ENCODE results near the gene PITHD1. TPM values are rescaled to one million over a fixed set of nuclear protein-coding genes. Genes with fewer than 3 reads are reported as not detected.
"Not testable (repeated sequence)": the region's sequence is repeated elsewhere in the genome, so short reads cannot be mapped to it uniquely, and the experiment has no call there.

Gene PITHD1, protein sequence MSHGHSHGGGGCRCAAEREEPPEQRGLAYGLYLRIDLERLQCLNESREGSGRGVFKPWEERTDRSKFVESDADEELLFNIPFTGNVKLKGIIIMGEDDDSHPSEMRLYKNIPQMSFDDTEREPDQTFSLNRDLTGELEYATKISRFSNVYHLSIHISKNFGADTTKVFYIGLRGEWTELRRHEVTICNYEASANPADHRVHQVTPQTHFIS
- total RNA-seq = 10 to 100 TPM; 53.1 to 64.1 TPM

DNA sequence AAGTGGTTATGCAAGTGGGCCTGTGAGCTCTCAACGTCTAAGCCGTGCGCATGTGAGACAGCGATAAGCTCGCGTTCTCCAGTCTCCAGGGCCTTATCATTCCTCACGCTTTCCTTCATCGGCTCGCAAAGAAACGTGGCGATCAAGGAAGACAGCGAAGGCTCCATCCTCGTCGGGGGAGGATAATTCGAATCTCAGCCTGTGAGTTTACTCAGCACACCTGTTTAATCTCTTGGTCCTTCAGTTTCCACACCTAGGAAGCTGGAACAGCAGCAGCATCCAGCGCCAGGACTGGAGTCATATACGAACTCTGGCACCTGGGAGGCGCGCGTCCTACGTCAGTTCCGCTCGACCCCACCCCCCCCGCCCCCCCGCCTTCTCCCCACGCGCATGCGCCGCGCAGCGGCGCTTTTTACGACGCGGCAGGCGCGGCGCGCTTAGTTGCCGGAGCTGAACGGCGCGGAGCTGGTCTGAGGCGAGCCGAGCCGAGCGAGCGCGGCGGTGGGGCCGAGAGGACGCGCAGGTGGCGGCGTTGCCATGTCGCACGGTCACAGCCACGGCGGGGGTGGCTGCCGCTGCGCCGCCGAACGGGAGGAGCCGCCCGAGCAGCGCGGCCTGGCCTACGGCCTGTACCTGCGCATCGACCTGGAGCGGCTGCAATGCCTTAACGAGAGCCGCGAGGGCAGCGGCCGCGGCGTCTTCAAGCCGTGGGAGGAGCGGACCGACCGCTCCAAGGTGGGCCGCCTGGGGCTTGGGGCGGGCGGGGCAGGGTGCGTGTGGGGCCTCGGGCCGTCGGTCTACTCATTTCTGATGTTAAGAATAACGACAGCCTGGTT is at the start of gene PITHD1:
PITHD1 (plus strand) TSS at position 440 of the 836 bp plus-strand sequence; CDS start at position 538, 98 bp downstream.
- CTCF ChIA-PET = interaction anchor here (0.5 to 1.7 kb wide), 9 partner anchors 21 to 153 kb away, joined by 3 to 7 read pairs (median 3); no protein-coding TSS in a partner anchor

DNA sequence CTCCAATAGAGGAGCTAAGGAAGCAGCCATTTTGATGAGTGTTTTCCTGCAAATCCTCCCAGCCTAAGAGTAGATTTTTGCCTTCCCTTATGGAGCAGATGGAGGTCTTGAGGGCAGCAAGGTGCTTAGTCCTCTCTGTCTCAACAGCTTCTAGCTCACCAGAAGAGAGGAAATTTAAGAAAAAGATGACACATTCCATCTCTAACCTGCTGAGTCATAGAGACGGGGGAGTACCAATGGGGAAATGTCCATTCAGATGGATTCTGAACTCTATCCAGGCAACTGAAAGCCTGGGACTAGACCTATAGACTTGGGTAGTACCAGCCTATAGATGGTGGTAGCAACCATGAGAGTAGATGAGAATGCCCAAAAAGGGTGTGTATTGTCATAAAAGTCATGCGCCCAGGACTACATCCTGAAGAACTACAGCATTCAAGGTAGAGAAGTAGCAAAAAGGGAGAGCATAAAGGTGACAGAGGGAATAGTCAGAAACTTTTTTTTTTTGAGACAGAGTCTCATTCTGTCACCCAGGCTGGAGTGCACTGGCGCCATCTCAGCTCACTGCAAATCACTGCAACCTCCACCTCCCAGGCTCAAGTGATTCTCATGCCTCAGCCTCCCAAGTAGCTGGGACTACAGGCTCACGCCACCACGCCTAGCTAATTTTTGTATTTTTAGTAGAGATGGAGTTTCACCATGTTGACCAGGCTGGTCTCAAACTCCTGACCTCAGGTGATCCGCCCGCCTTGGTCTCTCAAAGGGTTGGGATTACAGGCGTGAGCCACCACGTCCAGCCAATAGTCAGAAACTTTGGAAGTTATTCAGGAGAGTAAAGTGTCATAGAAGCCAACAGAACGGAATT is 45.6 kb upstream of the PITHD1 start:
- Mint-ChIP-seq H3K36me3 (ENCODE audit: low read depth) (peaks cover 1% of the 10 kb centered on the region), H3K9me3 (ENCODE audit: low read depth) (no peaks in the 10 kb centered on the region), H3K27me3 (no peaks in the 10 kb centered on the region), H3K4me1 (peaks cover 19% of the 10 kb centered on the region), H3K4me3 (no peak overlapping the region), H3K27ac (no peak overlapping the region)
- ATAC-seq = no peak
- POLR2A ChIA-PET = interaction anchor here (0.6 kb wide), 1 partner anchor 61 kb away, joined by 3 read pairs; no protein-coding TSS in a partner anchor
- CTCF ChIA-PET = interaction anchor here (0.8 to 1.3 kb wide), 2 partner anchors 13 to 69 kb away, joined by 3 read pairs; no protein-coding TSS in a partner anchor
- intact Hi-C loops (cut with DNase I, micrococcal nuclease) = no loop called here
- DNase-seq = no peak

More for the DNA sequence above, at the start of gene PITHD1:
- Mint-ChIP-seq H3K4me3 (peak within 1 kb of the TSS; percentile 87), H3K9me3 (ENCODE audit: low read depth) (no peaks in the 10 kb centered on the region), H3K27me3 (no peaks in the 10 kb centered on the region), H3K4me1 (peaks cover 43% of the 10 kb centered on the region), H3K27ac (peak within 1 kb of the TSS; percentile 87), H3K36me3 (ENCODE audit: low read depth) (peaks cover 11% of the 10 kb centered on the region)
- POLR2A ChIA-PET = interaction anchor here (0.6 to 1.8 kb wide), 8 partner anchors 13 to 201 kb away, joined by 3 to 7 read pairs (median 4); partner anchors contain the start of genes HMGCL and LYPLA2
- intact Hi-C loops (cut with DNase I, micrococcal nuclease) = loop anchor here (1.0 to 10.0 kb wide), 9 partner anchors 13 to 617 kb away; partner anchors contain the start of genes LYPLA2 (in 2 of the 2), ELOA (in 1 of the 2), GALE (in 1 of the 2) and HMGCL (in 1 of the 2)
- ATAC-seq = peak; percentile 87
- DNase-seq = peak; percentile 90

DNA sequence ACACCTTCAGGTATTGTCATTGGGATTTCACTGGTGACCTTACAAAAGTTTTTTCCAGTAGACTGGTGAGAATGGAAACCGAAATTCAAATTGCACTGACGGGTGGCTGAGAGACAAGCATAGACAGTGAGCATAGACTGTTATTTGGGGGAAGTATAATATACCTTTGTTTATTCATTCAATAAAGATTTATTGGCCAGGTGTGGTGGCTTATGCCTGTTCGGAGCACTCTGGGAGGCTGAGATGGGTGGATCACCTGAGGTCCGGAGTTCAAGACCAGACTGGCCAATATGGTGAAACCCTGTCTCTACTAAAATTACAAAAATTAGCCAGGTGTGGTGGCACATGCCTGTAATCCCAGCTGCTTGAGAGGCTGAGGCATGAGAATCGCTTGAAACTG is 44.9 kb upstream of the PITHD1 start:
- H3K36me3 Mint-ChIP-seq (ENCODE audit: low read depth); ATAC-seq; POLR2A ChIA-PET; intact Hi-C loops (cut with DNase I, micrococcal nuclease); H3K9me3 Mint-ChIP-seq (ENCODE audit: low read depth); H3K27ac Mint-ChIP-seq; H3K4me3 Mint-ChIP-seq; H3K27me3 Mint-ChIP-seq; DNase-seq: not testable (repeated sequence)
- CTCF ChIA-PET = interaction anchor here (1.3 kb wide), 1 partner anchor 12 kb away, joined by 3 read pairs; no protein-coding TSS in a partner anchor
- H3K4me1 Mint-ChIP-seq = peaks cover 19% of the 10 kb centered on the region

DNA sequence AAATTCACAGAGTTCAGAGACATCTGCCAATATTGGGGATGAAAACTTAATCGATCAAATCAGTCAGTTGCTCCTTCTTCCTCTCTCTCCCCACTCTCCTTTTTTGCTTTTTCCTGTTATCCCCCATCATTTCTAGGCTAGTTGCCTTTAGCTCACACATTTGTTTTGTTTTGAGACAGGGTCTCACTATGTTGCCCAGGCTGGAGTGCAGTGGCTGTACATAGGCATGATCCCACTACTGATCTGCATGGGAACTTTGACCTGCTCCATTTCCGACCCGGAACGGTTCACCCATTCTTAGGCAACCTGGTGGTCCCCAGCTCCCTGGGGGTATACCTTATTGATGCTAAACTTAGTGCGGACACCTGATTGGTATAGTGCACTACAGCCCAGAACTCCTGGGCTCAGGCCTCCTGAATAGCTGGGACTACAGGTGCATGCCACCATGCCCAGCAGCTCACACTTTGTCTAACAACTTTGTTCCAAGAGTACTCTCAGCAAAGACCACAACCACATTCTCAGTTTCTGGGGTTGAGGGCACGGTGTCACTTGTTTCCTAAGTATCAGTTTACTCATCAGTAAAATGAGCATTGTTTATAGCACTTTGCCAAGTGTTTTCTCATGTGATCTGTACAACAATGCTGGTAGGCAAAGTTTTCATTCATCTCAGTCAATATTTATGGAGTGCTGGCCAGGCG is 41.6 kb upstream of the PITHD1 start:
- DNase-seq (peak; percentile 71), ATAC-seq (peak; percentile 84)
- H3K9me3 Mint-ChIP-seq (ENCODE audit: low read depth) = no peaks in the 10 kb centered on the region
- peaks cover 1% of the 10 kb centered on the region for H3K36me3 Mint-ChIP-seq (ENCODE audit: low read depth)
- peaks cover 11% of the 10 kb centered on the region for H3K4me1 Mint-ChIP-seq
- intact Hi-C loops (cut with DNase I, micrococcal nuclease) = no loop called here
- H3K4me3 Mint-ChIP-seq = no peak overlapping the region
- H3K27ac Mint-ChIP-seq = no peak overlapping the region
- ChIA-PET CTCF (interaction anchor here (0.5 to 2.4 kb wide), 7 partner anchors 13 to 238 kb away, joined by 3 to 8 read pairs (median 3); partner anchors contain the start of gene RPL11), POLR2A (interaction anchor here (0.5 kb wide), 1 partner anchor 30 kb away, joined by 3 read pairs; no protein-coding TSS in a partner anchor)
- H3K27me3 Mint-ChIP-seq = no peaks in the 10 kb centered on the region

DNA sequence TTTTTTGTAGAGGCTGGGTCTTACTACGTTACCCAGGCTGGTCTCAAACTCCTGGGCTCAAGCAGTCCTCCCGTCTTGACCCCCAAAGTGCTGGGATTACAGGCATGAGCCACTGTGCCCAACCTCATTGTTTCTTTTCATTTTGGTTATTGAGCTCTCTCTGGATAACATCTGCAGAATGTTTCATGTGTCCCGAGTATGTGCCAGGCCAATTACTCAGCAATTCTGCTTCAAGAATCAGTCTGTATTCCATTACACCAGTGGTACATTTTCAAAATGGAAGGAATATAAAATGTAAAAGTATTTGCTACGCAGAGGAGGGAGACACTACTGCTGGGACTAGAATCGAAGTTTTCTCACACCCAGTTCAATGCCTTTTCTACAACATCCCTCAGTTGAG is 36.6 kb upstream of the PITHD1 start:
- peaks cover 28% of the 10 kb centered on the region for H3K4me1 Mint-ChIP-seq
- no peak overlapping the region for H3K4me3 Mint-ChIP-seq
- ATAC-seq (no peak), DNase-seq (no peak)
- intact Hi-C loops (cut with DNase I, micrococcal nuclease) = loop anchor here (2.0 kb wide), 3 partner anchors 43 to 211 kb away; partner anchors contain the start of genes E2F2 (in 1 of the 2) and ID3 (in 1 of the 2)
- H3K9me3 Mint-ChIP-seq (ENCODE audit: low read depth) = no peaks in the 10 kb centered on the region
- CTCF ChIA-PET = no interaction called here
- no peak overlapping the region for H3K27ac Mint-ChIP-seq
- POLR2A ChIA-PET = interaction anchor here (0.5 to 0.6 kb wide), 2 partner anchors 31 to 43 kb away, joined by 3 to 5 read pairs; no protein-coding TSS in a partner anchor
- peaks cover 14% of the 10 kb centered on the region for H3K36me3 Mint-ChIP-seq (ENCODE audit: low read depth)
- no peaks in the 10 kb centered on the region for H3K27me3 Mint-ChIP-seq

DNA sequence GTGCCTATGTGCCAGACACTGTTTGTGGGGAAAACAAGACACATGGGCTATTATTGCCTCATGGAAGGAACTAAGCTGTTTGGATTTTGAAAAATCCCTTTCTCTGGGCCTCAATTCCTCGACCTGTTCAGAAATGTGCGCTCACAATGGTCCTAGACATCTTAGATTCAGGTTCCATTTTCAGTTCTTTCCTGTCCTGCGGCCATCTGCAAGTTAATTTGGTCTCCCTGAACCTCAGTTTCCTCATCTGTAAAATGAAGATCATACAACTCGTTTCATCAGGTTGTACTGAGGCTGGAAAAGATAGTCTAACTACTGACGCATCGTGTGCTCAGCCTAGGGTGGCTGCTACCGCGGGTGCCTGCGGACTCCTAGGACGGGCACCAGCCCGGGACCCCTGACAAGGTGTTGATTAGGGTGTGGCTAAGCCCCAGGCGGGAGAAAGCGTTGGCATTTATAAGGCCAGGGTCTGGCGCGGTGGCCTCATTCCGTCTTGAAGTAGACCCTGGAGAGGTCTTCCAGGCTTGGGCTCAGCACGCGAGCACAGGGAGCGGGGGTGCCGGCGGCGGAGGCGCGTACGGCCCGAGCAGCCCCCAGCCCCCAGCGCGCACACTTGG is 35.4 kb upstream of the PITHD1 start:
- Mint-ChIP-seq H3K27ac (peak overlapping the region; percentile 89), H3K4me3 (peak overlapping the region; percentile 85), H3K27me3 (no peaks in the 10 kb centered on the region), H3K36me3 (ENCODE audit: low read depth) (peaks cover 18% of the 10 kb centered on the region), H3K4me1 (peaks cover 35% of the 10 kb centered on the region), H3K9me3 (ENCODE audit: low read depth) (no peaks in the 10 kb centered on the region)
- DNase-seq (no peak), ATAC-seq (peak; percentile 52)
- CTCF ChIA-PET = interaction anchor here (0.7 to 4.1 kb wide), 5 partner anchors 9 to 401 kb away, joined by 3 to 23 read pairs (median 3); partner anchors contain the start of gene RPL11
- intact Hi-C loops (cut with DNase I, micrococcal nuclease) = loop anchor here (1.0 to 2.0 kb wide), 12 partner anchors 30 to 374 kb away; partner anchors contain the start of genes ASAP3 (in 1 of the 2), E2F2 (in 1 of the 2), FUCA1 (in 1 of the 2) and GALE (in 1 of the 2)
- POLR2A ChIA-PET = interaction anchor here (0.7 to 2.1 kb wide), 2 partner anchors 48 to 51 kb away, joined by 3 to 14 read pairs; partner anchors contain the start of gene RPL11

DNA sequence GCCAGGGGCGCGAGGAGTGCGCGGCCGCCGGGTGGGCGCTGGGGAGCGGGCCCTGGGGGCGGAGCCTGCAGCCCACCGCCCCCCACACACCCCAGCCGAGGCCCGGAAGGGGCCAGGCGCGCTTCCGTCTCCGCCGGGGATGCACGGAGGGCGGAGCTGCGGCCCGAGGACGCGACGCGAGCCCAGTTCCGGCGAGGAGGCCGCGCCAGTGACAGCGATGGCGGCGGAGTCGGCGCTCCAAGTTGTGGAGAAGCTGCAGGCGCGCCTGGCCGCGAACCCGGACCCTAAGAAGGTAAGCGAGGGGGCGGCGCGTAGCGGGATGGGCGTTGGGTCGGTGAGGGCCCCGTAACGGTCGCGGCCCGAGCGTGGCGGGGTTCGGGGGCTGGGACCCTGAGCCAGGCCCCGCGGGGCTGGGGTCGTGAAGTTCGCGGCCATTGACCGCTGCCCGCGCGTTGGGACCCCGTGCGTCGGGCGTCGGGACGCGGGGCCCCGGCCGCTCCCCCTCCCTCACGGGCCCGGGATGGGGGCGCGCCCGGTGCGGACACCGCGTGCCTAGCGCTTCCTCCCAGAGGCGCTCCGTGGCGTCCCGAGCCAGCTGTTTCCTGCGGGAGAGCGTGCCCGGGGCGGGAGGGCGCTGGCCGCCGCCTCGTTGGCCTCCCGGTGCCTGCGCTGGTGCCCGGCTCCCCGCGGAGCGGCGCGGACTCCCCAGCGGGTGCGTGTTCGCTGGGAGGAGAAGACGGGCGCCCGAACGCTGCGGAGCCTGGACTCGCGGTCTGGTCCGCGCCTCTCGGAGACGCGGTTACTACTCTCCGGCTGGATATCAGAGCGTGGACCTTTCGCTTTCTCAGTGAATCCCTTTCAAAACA is 34.7 kb upstream of the PITHD1 start, which contains the start of gene ELOA:
ELOA (plus strand) TSS at position 185 of the 866 bp plus-strand sequence; CDS start at position 218, 33 bp downstream.
- Mint-ChIP-seq H3K27ac (peak within 1 kb of the TSS; percentile 91), H3K36me3 (ENCODE audit: low read depth) (peaks cover 18% of the 10 kb centered on the region), H3K4me1 (peaks cover 42% of the 10 kb centered on the region), H3K4me3 (peak within 1 kb of the TSS; percentile 87), H3K9me3 (ENCODE audit: low read depth) (no peaks in the 10 kb centered on the region), H3K27me3 (no peaks in the 10 kb centered on the region)
- POLR2A ChIA-PET = interaction anchor here (0.7 to 2.1 kb wide), 5 partner anchors 30 to 51 kb away, joined by 3 to 14 read pairs (median 3); partner anchors contain the start of gene RPL11
- intact Hi-C loops (cut with DNase I, micrococcal nuclease) = loop anchor here (1.0 to 2.0 kb wide), 12 partner anchors 29 to 375 kb away; partner anchors contain the start of genes ASAP3 (in 1 of the 2), E2F2 (in 1 of the 2), FUCA1 (in 1 of the 2) and GALE (in 1 of the 2)
- CTCF ChIA-PET = interaction anchor here (0.6 to 4.1 kb wide), 13 partner anchors 9 to 401 kb away, joined by 3 to 23 read pairs (median 3); partner anchors contain the start of gene RPL11
- peak; percentile 88 for DNase-seq
- ATAC-seq = peak; percentile 94

DNA sequence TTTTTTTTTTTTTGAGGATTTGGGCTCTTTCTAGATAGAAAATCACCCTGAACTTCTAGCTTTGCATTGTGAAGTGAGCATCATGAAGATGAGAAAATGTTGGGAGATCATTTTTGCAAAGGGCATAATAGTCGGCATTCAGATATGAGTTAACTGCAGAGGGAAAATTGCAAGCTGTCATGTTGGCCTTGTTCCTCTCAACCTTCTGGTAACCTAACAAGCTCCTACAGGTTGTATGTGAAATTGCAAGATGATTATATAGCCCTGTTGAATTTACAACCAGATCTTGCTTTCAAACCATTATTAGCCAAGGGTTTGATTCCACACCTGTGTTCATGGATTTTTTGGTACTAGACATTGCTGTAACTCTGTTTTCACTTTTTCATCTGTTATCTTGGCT is 32.7 kb upstream of the PITHD1 start:
- Mint-ChIP-seq H3K36me3 (ENCODE audit: low read depth) (peaks cover 26% of the 10 kb centered on the region), H3K9me3 (ENCODE audit: low read depth) (no peaks in the 10 kb centered on the region), H3K27ac (no peak overlapping the region), H3K4me1 (peaks cover 45% of the 10 kb centered on the region), H3K27me3 (no peaks in the 10 kb centered on the region), H3K4me3 (peak overlapping the region; percentile 87)
- DNase-seq (no peak), ATAC-seq (no peak)
- intact Hi-C loops (cut with DNase I, micrococcal nuclease) = no loop called here
- POLR2A ChIA-PET = interaction anchor here (0.9 kb wide), 1 partner anchor 49 kb away, joined by 7 read pairs; no protein-coding TSS in a partner anchor
- CTCF ChIA-PET = interaction anchor here (0.6 to 4.1 kb wide), 10 partner anchors 13 to 1922 kb away, joined by 3 to 23 read pairs (median 4); partner anchors contain the start of gene RPL11
